Ammon's horn (tissue), 1 donor: Measurements from ENCODE around the gene TMEM176A.

Experiments used
- DNase-seq: peaks from one replicate; pipeline ENCODE4 v3.0.0-alpha.2; 2016; ENCODE audit warnings: low spot score

The TMEM176A gene

DNA sequence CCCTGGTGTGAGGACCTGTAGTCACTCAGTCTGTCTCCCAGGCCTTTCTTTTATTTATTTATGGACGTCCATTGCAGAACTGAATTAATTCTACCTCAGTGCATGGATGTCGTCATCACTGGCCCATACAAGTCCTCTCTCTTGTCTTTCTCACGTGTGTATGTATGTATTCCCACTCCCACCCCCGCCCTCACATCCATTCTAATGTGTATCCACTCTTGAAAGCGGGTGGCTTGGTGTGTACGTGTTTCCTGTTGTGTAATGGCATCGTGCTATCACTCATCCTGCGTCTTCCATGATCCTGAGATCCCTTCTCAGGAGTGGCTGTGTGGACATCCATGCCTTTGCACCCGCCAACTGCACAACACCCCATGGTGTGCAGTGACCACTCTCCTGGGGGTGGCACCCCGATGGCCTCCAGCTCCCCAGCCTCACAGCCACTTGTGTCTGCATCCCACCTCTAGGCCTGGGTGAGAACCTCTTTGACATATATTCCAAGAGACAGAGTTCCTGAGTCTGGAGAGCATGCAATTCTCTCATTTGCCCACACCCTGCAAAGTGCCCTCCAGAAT, 48.7 kb downstream of the TMEM176A start:
- DNase-seq = no peak

DNA sequence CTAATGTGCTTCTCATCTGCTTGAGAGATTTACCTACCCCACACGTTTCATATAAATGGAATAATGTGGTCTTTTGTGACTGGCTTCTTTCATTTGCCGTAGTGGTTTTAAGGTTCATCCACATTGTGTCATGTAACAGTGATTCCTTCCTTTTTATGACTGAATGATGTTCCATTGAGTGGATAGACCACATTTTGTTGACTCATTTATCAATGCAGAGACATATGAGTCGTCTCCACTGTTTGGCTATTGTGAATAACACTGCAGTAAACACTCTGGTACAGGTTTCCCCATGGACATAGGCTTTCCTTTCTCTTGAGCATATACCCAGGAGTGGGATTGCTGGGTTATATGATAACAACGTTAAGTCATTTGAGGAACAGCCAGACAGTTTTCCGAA, 49.7 kb downstream of the TMEM176A start:
- no peak for DNase-seq

DNA sequence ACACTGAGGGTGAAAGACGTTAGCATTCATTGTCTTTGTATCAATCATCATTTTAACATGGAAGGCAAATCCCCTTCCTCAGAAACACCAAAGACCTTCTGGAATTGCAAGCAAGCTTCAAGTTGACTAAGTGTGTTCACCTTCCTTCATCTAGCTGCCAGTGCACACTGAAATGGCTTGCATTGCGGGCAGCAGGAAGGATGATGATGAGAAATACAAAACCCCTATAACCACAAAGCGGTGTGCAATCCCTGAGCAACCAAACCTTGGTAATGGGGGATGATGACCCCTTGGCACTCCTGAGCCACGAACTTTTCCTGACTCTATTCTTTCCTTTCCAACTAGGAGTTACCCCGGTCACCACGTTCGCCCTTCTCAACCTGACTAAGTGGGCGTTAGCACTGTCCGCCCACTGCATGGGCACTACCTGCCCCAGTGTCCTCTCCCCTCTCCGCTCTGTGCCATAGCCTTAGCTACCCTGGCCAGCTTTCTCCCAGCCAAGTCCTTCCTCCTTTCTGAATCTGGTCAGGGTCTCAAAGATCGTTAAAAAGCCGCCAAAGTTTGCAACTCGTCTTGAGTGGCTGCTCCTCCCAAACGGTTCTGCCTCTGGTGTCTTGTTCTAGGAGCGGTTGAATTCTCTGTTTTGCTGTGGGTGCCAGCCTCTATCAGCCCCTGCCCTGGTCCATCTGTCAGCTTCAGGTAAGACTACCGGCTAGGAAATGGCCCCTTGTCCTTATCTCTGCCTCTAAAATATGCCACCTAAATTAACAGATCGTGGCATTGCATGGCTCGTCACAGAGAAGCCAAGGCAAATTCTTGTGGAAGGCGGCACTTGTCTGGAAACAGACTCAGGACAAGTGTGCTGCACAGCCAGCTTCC, 51.2 kb downstream of the TMEM176A start:
- DNase-seq = no peak

DNA sequence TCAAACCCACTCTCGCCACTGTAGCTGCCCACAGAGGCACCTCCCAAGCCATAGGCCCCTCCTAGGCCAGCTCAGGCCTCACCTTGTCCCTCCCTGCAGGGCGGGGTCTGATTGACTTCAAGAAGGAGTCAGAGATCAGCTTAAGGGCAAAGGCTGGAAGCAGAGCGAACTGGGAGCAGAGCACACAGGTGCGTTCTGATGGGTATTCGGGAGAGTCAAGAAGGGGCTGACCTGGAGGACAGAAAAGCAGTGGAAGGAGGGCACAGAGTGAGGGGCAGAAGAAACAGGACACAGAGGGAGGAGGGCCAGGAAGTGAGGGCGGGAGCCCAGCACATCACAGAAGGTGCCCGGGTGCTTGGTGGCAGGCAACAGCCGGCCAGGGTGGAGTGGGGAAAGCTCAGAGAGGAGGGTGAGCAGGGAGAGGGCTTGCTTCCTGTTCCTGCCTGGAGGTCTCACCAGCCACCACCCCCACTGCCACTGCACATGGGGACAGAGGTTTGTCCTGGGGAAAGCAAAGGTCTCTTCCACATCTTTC, 51.9 kb downstream of the TMEM176A start, which contains the start of gene AOC1:
Gene AOC1 (plus strand): TSS at position 147 of the 535 bp plus-strand sequence. CDS start 3,954 bp downstream, outside the sequence.
- DNase-seq = no peak

DNA sequence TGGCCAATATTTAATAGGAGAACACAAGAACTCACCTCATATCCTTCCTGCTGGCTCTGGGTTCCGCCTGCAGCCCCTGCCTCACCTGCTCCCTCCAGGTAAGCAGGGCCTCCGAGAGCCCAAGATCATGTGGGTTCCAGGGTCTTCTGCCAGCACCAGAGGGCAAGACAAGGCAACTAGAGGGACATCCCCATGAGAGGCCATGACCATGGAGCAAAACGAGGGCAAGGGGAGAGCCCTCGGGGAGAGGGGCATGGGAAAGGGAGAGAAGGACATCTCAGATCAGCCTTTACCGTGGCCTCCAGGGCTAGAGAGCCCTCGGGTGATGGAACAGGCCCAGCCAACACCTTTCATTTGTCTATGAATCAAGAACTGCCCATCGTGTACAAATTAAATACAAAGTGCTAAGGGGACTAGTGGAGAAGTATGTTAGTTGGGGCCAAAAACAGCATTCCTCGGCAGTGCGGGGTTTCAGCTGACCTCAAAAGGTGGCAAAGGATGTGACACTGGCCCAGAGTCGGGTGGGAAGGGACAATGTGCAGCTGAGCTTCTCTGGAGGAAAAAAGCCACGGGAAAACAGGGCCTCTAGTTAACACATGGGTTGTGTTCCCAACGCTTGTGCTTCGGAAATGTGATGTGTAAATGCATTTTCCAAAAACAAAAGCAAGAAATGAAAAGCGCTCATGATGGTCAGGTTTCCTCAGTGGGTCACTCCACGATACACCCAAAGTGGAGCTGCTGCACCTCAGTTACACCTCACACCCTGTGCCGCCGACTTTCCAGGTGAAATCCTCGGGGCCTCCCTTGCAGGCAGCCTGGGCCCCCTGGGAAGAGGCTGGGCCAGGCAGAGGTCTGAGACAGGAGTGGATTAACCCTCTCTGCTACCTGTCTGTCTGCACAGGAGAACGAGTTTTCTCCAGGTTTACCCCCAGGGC, 53.8 kb downstream of the TMEM176A start:
- no peak for DNase-seq
